HEK293 (cell line): Measurements from ENCODE around the gene RAP1A.

Experiments
- AEBP2 ChIP-seq: fragments of 450-650 bp; formaldehyde crosslinking; IDR thresholded peaks from 2 replicates; pipeline ENCODE4 v1.5.1; 2016; ENCODE audit warnings: missing biosample characterization, missing genetic modification characterization, borderline replicate concordance
- EGR2 ChIP-seq: fragments of 450-650 bp; formaldehyde crosslinking; IDR thresholded peaks from 2 replicates; pipeline ENCODE4 v1.5.1; 2016; ENCODE audit warnings: low read depth, missing biosample characterization, missing genetic modification characterization
- GLI2 ChIP-seq: fragments of 450-650 bp; formaldehyde crosslinking; IDR thresholded peaks from 2 replicates; pipeline ENCODE4; 2017; ENCODE audit warnings: missing biosample characterization, missing genetic modification characterization, low read depth, borderline replicate concordance
- KLF16 ChIP-seq: fragments of 450-650 bp; formaldehyde crosslinking; IDR thresholded peaks from 2 replicates; pipeline ENCODE4 v1.5.1; 2017; ENCODE audit warnings: missing biosample characterization, missing genetic modification characterization
- KLF17 ChIP-seq: fragments of 450-650 bp; formaldehyde crosslinking; IDR thresholded peaks from 2 replicates; pipeline ENCODE4 v1.5.1; 2016; ENCODE audit warnings: missing biosample characterization, missing genetic modification characterization
- OSR2 ChIP-seq: fragments of 450-650 bp; formaldehyde crosslinking; IDR thresholded peaks from 2 replicates; pipeline ENCODE4 v1.5.1; 2016; ENCODE audit warnings: missing biosample characterization, missing genetic modification characterization
- SP2 ChIP-seq: fragments of 450-650 bp; formaldehyde crosslinking; IDR thresholded peaks from 2 replicates; pipeline ENCODE4 v1.5.1; 2016; ENCODE audit warnings: missing biosample characterization, missing genetic modification characterization
- SP3 ChIP-seq: fragments of 450-650 bp; formaldehyde crosslinking; IDR thresholded peaks from 2 replicates; pipeline ENCODE4 v1.5.1; 2016; ENCODE audit warnings: missing biosample characterization, missing genetic modification characterization
- ZBTB20 ChIP-seq: fragments of 450-650 bp; formaldehyde crosslinking; IDR thresholded peaks from 2 replicates; pipeline ENCODE4 v1.5.1; 2016; ENCODE audit warnings: missing biosample characterization, missing genetic modification characterization
- ZNF140 ChIP-seq: fragments of 450-650 bp; formaldehyde crosslinking; IDR thresholded peaks from 2 replicates; pipeline ENCODE4 v1.5.1; 2016; ENCODE audit warnings: missing biosample characterization, missing genetic modification characterization
- ZNF16 ChIP-seq: fragments of 450-650 bp; formaldehyde crosslinking; IDR thresholded peaks from 2 replicates; pipeline ENCODE4 v1.5.1; 2016; ENCODE audit warnings: low read depth, missing biosample characterization, missing genetic modification characterization
- ZNF211 ChIP-seq: fragments of 450-650 bp; formaldehyde crosslinking; IDR thresholded peaks from 2 replicates; pipeline ENCODE4 v1.5.1; 2016; ENCODE audit warnings: low read depth, missing biosample characterization, missing genetic modification characterization
- ZNF221 ChIP-seq: fragments of 450-650 bp; formaldehyde crosslinking; IDR thresholded peaks from 2 replicates; pipeline ENCODE4 v1.5.1; 2017; ENCODE audit warnings: missing biosample characterization, missing genetic modification characterization, borderline replicate concordance
- ZNF341 ChIP-seq: fragments of 450-650 bp; formaldehyde crosslinking; IDR thresholded peaks from 2 replicates; pipeline ENCODE4; 2016; ENCODE audit warnings: low read depth, missing biosample characterization, missing genetic modification characterization
- ZNF354C ChIP-seq: fragments of 450-650 bp; formaldehyde crosslinking; IDR thresholded peaks from 2 replicates; pipeline ENCODE4 v1.5.1; 2016; ENCODE audit warnings: missing biosample characterization, missing genetic modification characterization, low read depth, borderline replicate concordance
- ZNF561 ChIP-seq: fragments of 450-650 bp; IDR thresholded peaks from 2 replicates; pipeline ENCODE4 v1.5.1; 2018; ENCODE audit warnings: missing biosample characterization, missing genetic modification characterization, borderline replicate concordance
- ZNF600 ChIP-seq: fragments of 450-650 bp; formaldehyde crosslinking; IDR thresholded peaks from 2 replicates; pipeline ENCODE4 v1.5.1; 2016; ENCODE audit warnings: missing biosample characterization, missing genetic modification characterization
- ZNF610 ChIP-seq: fragments of 450-650 bp; formaldehyde crosslinking; IDR thresholded peaks from 2 replicates; pipeline ENCODE4 v1.5.1; 2016; ENCODE audit warnings: missing biosample characterization, missing genetic modification characterization, borderline replicate concordance
- ZNF776 ChIP-seq: fragments of 450-650 bp; formaldehyde crosslinking; IDR thresholded peaks from 2 replicates; pipeline ENCODE4 v1.5.0; 2017; ENCODE audit warnings: missing biosample characterization, missing genetic modification characterization, borderline replicate concordance
- ZNF830 ChIP-seq: fragments of 450-650 bp; IDR thresholded peaks from 2 replicates; pipeline ENCODE4 v1.5.0; 2018; ENCODE audit warnings: missing biosample characterization, missing genetic modification characterization, low read depth, mild to moderate bottlenecking, moderate library complexity
- ZSCAN18 ChIP-seq: fragments of 450-650 bp; formaldehyde crosslinking; IDR thresholded peaks from 2 replicates; pipeline ENCODE4 v1.5.1; 2016; ENCODE audit warnings: missing biosample characterization, missing genetic modification characterization
- TF ChIP-seq, protein P1 (sequence below): fragments of 450-650 bp; formaldehyde crosslinking; IDR thresholded peaks from 2 replicates; pipeline ENCODE4 v1.5.1; 2017; ENCODE audit warnings: missing biosample characterization, missing genetic modification characterization
- TF ChIP-seq, protein P2 (sequence below): fragments of 450-650 bp; formaldehyde crosslinking; IDR thresholded peaks from 2 replicates; pipeline ENCODE4 v1.5.1; 2017; ENCODE audit warnings: missing biosample characterization, missing genetic modification characterization
- TF ChIP-seq, protein P3 (sequence below): fragments of 450-650 bp; formaldehyde crosslinking; IDR thresholded peaks from 2 replicates; pipeline ENCODE4 v1.5.1; 2016; ENCODE audit warnings: missing biosample characterization, missing genetic modification characterization, borderline replicate concordance
- TF ChIP-seq, protein P4 (sequence below): fragments of 450-650 bp; formaldehyde crosslinking; IDR thresholded peaks from 2 replicates; pipeline ENCODE4 v1.5.1; 2017; ENCODE audit warnings: missing biosample characterization, missing genetic modification characterization

RAP1A gene

DNA sequence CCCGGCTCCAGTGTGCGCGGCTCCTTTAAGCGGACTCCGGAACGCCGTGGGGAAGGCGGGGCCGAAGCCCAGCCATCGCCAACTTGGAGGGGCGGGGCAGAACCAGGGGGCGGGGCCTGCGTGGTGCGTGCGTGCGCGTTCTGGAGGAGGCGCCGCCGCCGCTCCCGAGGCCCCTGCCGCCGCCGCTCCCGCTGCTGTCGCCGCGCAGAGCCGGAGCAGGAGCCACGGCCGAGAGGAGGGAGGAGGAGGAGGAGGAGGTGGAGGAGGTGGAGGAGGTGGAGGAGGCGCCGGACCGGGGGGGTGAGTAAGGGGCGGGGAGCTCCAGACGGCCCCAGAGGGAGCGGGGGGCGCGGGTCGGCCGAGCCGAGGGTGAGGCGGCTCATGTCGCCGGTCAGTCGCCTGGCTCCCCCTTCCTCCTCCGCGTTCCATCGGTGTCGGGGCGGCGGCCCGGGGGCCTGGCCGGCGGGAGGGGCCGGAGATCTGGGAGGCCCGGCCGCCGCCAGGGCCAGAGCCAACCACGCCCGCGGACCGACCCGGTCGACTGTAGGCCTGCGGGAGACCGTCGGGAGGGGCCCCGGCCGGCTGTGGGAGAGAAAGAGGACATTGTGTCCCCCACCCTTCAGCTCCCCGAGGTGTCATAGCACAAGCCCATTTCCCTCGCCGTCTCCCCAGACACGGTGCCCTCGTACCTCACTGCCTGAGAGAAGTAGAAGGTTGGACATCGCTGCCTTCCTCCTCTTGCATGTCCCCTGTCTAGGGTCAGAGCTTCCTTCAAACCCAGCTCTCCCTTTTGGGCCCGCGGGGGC, at the start of gene RAP1A (continued):
- peak; percentile 72 for TF ChIP-seq SP3
- peak; percentile 94 for TF ChIP-seq EGR2
- TF ChIP-seq ZNF354C (tag by site-specific recombination) = no peak
- TF ChIP-seq, protein P1, sequence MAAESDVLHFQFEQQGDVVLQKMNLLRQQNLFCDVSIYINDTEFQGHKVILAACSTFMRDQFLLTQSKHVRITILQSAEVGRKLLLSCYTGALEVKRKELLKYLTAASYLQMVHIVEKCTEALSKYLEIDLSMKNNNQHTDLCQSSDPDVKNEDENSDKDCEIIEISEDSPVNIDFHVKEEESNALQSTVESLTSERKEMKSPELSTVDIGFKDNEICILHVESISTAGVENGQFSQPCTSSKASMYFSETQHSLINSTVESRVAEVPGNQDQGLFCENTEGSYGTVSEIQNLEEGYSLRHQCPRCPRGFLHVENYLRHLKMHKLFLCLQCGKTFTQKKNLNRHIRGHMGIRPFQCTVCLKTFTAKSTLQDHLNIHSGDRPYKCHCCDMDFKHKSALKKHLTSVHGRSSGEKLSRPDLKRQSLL = peak; percentile 44; the same call in 1 of the 2 replicates
- no peak for TF ChIP-seq ZNF830 (tag by site-specific recombination)
- no peak for TF ChIP-seq ZNF16
- TF ChIP-seq ZNF211 (tag by site-specific recombination) = no peak
- TF ChIP-seq, protein P2, sequence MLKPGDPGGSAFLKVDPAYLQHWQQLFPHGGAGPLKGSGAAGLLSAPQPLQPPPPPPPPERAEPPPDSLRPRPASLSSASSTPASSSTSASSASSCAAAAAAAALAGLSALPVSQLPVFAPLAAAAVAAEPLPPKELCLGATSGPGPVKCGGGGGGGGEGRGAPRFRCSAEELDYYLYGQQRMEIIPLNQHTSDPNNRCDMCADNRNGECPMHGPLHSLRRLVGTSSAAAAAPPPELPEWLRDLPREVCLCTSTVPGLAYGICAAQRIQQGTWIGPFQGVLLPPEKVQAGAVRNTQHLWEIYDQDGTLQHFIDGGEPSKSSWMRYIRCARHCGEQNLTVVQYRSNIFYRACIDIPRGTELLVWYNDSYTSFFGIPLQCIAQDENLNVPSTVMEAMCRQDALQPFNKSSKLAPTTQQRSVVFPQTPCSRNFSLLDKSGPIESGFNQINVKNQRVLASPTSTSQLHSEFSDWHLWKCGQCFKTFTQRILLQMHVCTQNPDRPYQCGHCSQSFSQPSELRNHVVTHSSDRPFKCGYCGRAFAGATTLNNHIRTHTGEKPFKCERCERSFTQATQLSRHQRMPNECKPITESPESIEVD = no peak
- no peak for TF ChIP-seq GLI2 (tag by site-specific recombination)
- 0 out of 2 replicates have a peak, but pooled peaks have one; percentile 24 for TF ChIP-seq ZNF600
- TF ChIP-seq ZNF776 (tag by site-specific recombination) = no peak
- no peak for TF ChIP-seq ZNF221 (tag by site-specific recombination)
- TF ChIP-seq ZNF610 (tag by site-specific recombination) = peak; percentile 62; the same call in 1 of the 2 replicates
- TF ChIP-seq AEBP2 (tag by site-specific recombination) = no peak
- peak; percentile 26; the same call in 1 of the 2 replicates for TF ChIP-seq OSR2 (tag by site-specific recombination)
- peak; percentile 71 for TF ChIP-seq SP2 (tag by site-specific recombination)
- TF ChIP-seq, protein P3, sequence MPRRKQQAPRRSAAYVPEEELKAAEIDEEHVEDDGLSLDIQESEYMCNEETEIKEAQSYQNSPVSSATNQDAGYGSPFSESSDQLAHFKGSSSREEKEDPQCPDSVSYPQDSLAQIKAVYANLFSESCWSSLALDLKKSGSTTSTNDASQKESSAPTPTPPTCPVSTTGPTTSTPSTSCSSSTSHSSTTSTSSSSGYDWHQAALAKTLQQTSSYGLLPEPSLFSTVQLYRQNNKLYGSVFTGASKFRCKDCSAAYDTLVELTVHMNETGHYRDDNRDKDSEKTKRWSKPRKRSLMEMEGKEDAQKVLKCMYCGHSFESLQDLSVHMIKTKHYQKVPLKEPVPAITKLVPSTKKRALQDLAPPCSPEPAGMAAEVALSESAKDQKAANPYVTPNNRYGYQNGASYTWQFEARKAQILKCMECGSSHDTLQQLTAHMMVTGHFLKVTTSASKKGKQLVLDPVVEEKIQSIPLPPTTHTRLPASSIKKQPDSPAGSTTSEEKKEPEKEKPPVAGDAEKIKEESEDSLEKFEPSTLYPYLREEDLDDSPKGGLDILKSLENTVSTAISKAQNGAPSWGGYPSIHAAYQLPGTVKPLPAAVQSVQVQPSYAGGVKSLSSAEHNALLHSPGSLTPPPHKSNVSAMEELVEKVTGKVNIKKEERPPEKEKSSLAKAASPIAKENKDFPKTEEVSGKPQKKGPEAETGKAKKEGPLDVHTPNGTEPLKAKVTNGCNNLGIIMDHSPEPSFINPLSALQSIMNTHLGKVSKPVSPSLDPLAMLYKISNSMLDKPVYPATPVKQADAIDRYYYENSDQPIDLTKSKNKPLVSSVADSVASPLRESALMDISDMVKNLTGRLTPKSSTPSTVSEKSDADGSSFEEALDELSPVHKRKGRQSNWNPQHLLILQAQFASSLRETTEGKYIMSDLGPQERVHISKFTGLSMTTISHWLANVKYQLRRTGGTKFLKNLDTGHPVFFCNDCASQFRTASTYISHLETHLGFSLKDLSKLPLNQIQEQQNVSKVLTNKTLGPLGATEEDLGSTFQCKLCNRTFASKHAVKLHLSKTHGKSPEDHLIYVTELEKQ (tag by site-specific recombination) = no peak
- peak; percentile 45; the same call in 1 of the 2 replicates for TF ChIP-seq ZNF561 (tag by site-specific recombination)
- TF ChIP-seq, protein P4, sequence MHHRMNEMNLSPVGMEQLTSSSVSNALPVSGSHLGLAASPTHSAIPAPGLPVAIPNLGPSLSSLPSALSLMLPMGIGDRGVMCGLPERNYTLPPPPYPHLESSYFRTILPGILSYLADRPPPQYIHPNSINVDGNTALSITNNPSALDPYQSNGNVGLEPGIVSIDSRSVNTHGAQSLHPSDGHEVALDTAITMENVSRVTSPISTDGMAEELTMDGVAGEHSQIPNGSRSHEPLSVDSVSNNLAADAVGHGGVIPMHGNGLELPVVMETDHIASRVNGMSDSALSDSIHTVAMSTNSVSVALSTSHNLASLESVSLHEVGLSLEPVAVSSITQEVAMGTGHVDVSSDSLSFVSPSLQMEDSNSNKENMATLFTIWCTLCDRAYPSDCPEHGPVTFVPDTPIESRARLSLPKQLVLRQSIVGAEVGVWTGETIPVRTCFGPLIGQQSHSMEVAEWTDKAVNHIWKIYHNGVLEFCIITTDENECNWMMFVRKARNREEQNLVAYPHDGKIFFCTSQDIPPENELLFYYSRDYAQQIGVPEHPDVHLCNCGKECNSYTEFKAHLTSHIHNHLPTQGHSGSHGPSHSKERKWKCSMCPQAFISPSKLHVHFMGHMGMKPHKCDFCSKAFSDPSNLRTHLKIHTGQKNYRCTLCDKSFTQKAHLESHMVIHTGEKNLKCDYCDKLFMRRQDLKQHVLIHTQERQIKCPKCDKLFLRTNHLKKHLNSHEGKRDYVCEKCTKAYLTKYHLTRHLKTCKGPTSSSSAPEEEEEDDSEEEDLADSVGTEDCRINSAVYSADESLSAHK (tag by site-specific recombination) = no peak
- TF ChIP-seq KLF17 (tag by site-specific recombination) = peak; percentile 33; the same call in 1 of the 2 replicates
- no peak for TF ChIP-seq ZNF140 (tag by site-specific recombination)
- no peak for TF ChIP-seq ZSCAN18 (tag by site-specific recombination)
- peak; percentile 34; the same call in 1 of the 2 replicates for TF ChIP-seq KLF16 (tag by site-specific recombination)
- peak; percentile 66; the same call in 1 of the 2 replicates for TF ChIP-seq ZBTB20 (tag by site-specific recombination)
- no peak for TF ChIP-seq ZNF341 (tag by site-specific recombination)
